Uterus (tissue), 4 donors: ENCODE measurements around the gene ZNF443. TPM values are rescaled to one million over a fixed set of nuclear protein-coding genes. Genes with fewer than 3 reads are reported as not detected.

Source experiments
- DNase-seq, 2 donors: peaks; one replicate each; pipeline ENCODE4 v3.0.0-alpha.2; 2019 to 2020
- H3K27ac ChIP-seq, 2 donors: fragments of 200-600 bp; sonication (generic); 1 replicate in 1 of 2; 2 replicates in 1 of 2; pipeline ENCODE4 v1.5.1; 2016 to 2018
- H3K27me3 ChIP-seq, 2 donors: fragments of 200-600 bp; sonication (generic); one replicate each; pipeline ENCODE4 v1.5.1; 2018 to 2019; ENCODE audit warnings: control low read depth in 1 of 2
- H3K36me3 ChIP-seq, 2 donors: fragments of 200-600 bp; sonication (generic); one replicate each; pipeline ENCODE4 v1.5.1; 2019; ENCODE audit warnings: control low read depth in 1 of 2
- H3K4me1 ChIP-seq, 2 donors: fragments of 200-600 bp; sonication (generic); one replicate each; pipeline ENCODE4 v1.5.1; 2018 to 2019; ENCODE audit warnings: control low read depth in 1 of 2
- H3K4me3 ChIP-seq, 2 donors: fragments of 200-600 bp; sonication (generic); 1 replicate in 1 of 2; 2 replicates in 1 of 2; pipeline ENCODE4 v1.5.1; 2018 to 2019; ENCODE audit warnings: mild to moderate bottlenecking in 1 of 2
- H3K9me3 ChIP-seq, 2 donors: fragments of 200-600 bp; sonication (generic); one replicate each; pipeline ENCODE4 v1.5.1; 2019; ENCODE audit warnings: control low read depth in 1 of 2
- CTCF ChIP-seq, 4 experiments: fragments of 200-600 bp in 2 of 4; fragments of 450-650 bp in 2 of 4; sonication (generic) in 2 of 4; IDR thresholded peaks; one replicate each; pipeline ENCODE4 v1.5.1; 2016 to 2019; ENCODE audit warnings: antibody characterized with exemption in 4 of 4, mild to moderate bottlenecking in 2 of 4, moderate library complexity in 1 of 4
- POLR2A ChIP-seq, 2 donors: fragments of 450-650 bp; IDR thresholded peaks; one replicate each; pipeline ENCODE4 v1.6.1; 2016; ENCODE audit warnings: antibody characterized with exemption in 2 of 2, mild to moderate bottlenecking in 1 of 2, moderate library complexity in 1 of 2
- intact Hi-C: fragments of 100-400 bp; cut with DNase I; formaldehyde crosslinking; loops from one replicate; pipeline ENCODE4 v1.15.1; 2023; ENCODE audit warnings: low total_unique reads
- total RNA-seq, 4 donors: library from RNA; depleted of rRNA in 3 of 4; stranded (reverse); fragments of >200 nt in 3 of 4; gene quantifications; one replicate each; pipeline versions ENCODE4 v1.1.0 to v1.2.4, GENCODE V29; 2014 to 2023
- donor health status: DM: yes; HTN: yes; CAD: no.

Gene ZNF443
- total RNA-seq, 4 donors from 2014 or later, result 5.3 to 15.4 (median 8.4) TPM

GRCh38 chr19:12380444-12380737 lies 60.4 kb downstream of the ZNF443 start:
- intact Hi-C loops, result no loop called here
- no peak overlapping the region for H3K4me3 ChIP-seq
- TF ChIP-seq POLR2A (IDR thresholded peaks at IDR 0.05) (no peak), CTCF (IDR thresholded peaks at IDR 0.05) (no peak)
- H3K4me1 ChIP-seq, result no peaks in the 10 kb centered on the region
- H3K9me3 ChIP-seq, result peaks cover 0 to 12% of the 10 kb centered on the region in 2 donors
- no peaks in the 10 kb centered on the region for H3K36me3 ChIP-seq
- no peak for DNase-seq
- H3K27me3 ChIP-seq, result no peaks in the 10 kb centered on the region
- H3K27ac ChIP-seq, result no peak overlapping the region

GRCh38 chr19:12379732-12380443 lies 60.9 kb downstream of the ZNF443 start:
- TF ChIP-seq CTCF (IDR thresholded peaks at IDR 0.05) (no peak), POLR2A (IDR thresholded peaks at IDR 0.05) (no peak)
- no peaks in the 10 kb centered on the region for H3K27me3 ChIP-seq
- DNase-seq, result no peak
- intact Hi-C loops, result no loop called here
- H3K36me3 ChIP-seq, result no peaks in the 10 kb centered on the region
- no peaks in the 10 kb centered on the region for H3K4me1 ChIP-seq
- H3K4me3 ChIP-seq, result no peak overlapping the region
- peaks cover 0 to 12% of the 10 kb centered on the region in 2 donors for H3K9me3 ChIP-seq
- H3K27ac ChIP-seq, result no peak overlapping the region

Other genes starting within 250 kb of the ZNF443 start
- gene ZNF44, start 146.1 kb downstream of the ZNF443 start, total RNA-seq, result 10 to 100 TPM in 2 of 4 donors, 1 to 10 TPM in 2; 5.0 to 29.7 (median 15.2) TPM
- gene ZNF563, start 107.4 kb downstream of the ZNF443 start, total RNA-seq, result 1 to 10 TPM; 6.4 to 9.7 (median 7.9) TPM
- gene ZNF442, start 75.3 kb downstream of the ZNF443 start, total RNA-seq, result 10 to 100 TPM in 2 of 4 donors, 1 to 10 TPM in 2; 5.0 to 15.4 (median 9.5) TPM
- gene ZNF799, start 39.8 kb downstream of the ZNF443 start, total RNA-seq, result 10 to 100 TPM; 10.3 to 12.9 (median 12.0) TPM
- gene ZNF709, start 43.8 kb upstream of the ZNF443 start, total RNA-seq, result 10 to 100 TPM in 1 of 4 donors, 1 to 10 TPM in 3; 5.0 to 20.8 (median 6.9) TPM
- gene ZNF564, start 110.5 kb upstream of the ZNF443 start, total RNA-seq, result 10 to 100 TPM in 3 of 4 donors, under 1 TPM in 1; 0.88 to 28.1 (median 21.9) TPM
- gene ZNF490, start 169.8 kb upstream of the ZNF443 start, total RNA-seq, result 10 to 100 TPM in 2 of 4 donors, 1 to 10 TPM in 1, under 1 TPM in 1; 0.59 to 15.4 (median 8.1) TPM
- 10 to 100 TPM; 22.9 to 67.9 (median 37.1) TPM for gene ZNF791, start 169.9 kb upstream of the ZNF443 start, total RNA-seq
- 10 to 100 TPM; 15.9 to 54.1 (median 42.8) TPM for gene MAN2B1, start 225.7 kb upstream of the ZNF443 start, total RNA-seq
- gene WDR83, start 225.8 kb upstream of the ZNF443 start, total RNA-seq, result 10 to 100 TPM in 2 of 4 donors, 1 to 10 TPM in 2; 1.5 to 24.7 (median 8.5) TPM
- 100 to 1,000 TPM in 2 of 4 donors, 10 to 100 TPM in 2; 70.9 to 125 (median 97.1) TPM for gene DHPS, start 240.9 kb upstream of the ZNF443 start, total RNA-seq
- gene GNG14, start 247.0 kb upstream of the ZNF443 start, total RNA-seq, result not detected